KMS-11 (cell line): Measurements from ENCODE around the gene CFAP47.

Source experiments
- H2AFZ ChIP-seq: fragments of 200-600 bp; sonication (generic); 2 replicates; pipeline ENCODE4 v1.6.1; 2016; ENCODE audit warnings: antibody characterized with exemption, mixed run types, low read depth
- H3K27ac ChIP-seq: fragments of 200-600 bp; sonication (generic); 2 replicates; pipeline ENCODE4 v1.6.1; 2016; ENCODE audit warnings: mild to moderate bottlenecking, mixed run types
- H3K27me3 ChIP-seq: fragments of 200-600 bp; sonication (generic); 2 replicates; pipeline ENCODE4 v1.6.1; 2017; ENCODE audit warnings: mild to moderate bottlenecking, low read depth, mixed run types, moderate library complexity; ENCODE audit not compliant: insufficient read depth
- H3K36me3 ChIP-seq: fragments of 200-600 bp; sonication (generic); 2 replicates; pipeline ENCODE4 v1.6.1; 2017; ENCODE audit warnings: mild to moderate bottlenecking, mixed run types; ENCODE audit not compliant: insufficient read depth
- H3K4me1 ChIP-seq: fragments of 200-600 bp; sonication (generic); 2 replicates; pipeline ENCODE4 v1.6.1; 2016; ENCODE audit warnings: mild to moderate bottlenecking, low read depth, mixed run types; ENCODE audit not compliant: poor library complexity, severe bottlenecking
- H3K4me2 ChIP-seq: fragments of 200-600 bp; sonication (generic); 2 replicates; pipeline ENCODE4 v1.7.0; 2016; ENCODE audit warnings: mild to moderate bottlenecking, mixed run types
- H3K4me3 ChIP-seq: fragments of 200-600 bp; sonication (generic); IDR thresholded peaks from 2 replicates; pipeline ENCODE4 v1.6.1; 2017; ENCODE audit warnings: low read depth, low read length, mixed read lengths; ENCODE audit not compliant: insufficient read depth
- H3K79me2 ChIP-seq: fragments of 200-600 bp; sonication (generic); 2 replicates; pipeline ENCODE4 v1.6.1; 2016; ENCODE audit warnings: low read depth, mixed run types; ENCODE audit not compliant: insufficient read depth
- H3K9ac ChIP-seq: fragments of 200-600 bp; sonication (generic); 2 replicates; pipeline ENCODE4 v1.6.1; 2016; ENCODE audit warnings: mild to moderate bottlenecking, mixed run types
- H4K20me1 ChIP-seq: fragments of 200-600 bp; sonication (generic); 2 replicates; pipeline ENCODE4 v1.6.1; 2016; ENCODE audit warnings: mild to moderate bottlenecking, mixed run types; ENCODE audit not compliant: insufficient read depth
- TF ChIP-seq, protein P1 (sequence below): fragments of 200-600 bp; sonication (generic); conservative IDR thresholded peaks from 2 replicates; pipeline ENCODE4 v1.6.1; 2017; ENCODE audit warnings: low read depth, mild to moderate bottlenecking, antibody characterized with exemption, low read length, moderate library complexity, mixed read lengths

Gene CFAP47

DNA sequence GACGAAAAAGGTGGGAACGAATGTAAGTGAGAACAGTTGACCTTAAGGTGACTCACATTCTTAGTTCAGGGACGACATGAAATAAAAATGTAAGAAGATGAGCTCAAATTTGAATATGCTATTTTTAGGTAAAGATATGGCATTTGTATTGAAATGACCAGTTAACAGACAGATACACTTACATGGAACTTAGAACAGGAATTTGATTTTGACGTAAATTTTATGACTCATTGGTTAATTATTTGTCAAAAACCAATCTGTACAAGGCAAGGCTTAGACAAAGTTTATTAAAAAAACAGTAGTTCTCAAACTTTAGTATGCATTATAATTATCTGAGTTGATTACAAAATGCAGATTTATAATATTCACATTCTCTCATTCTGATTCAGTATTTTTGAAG is 469.4 kb downstream of the CFAP47 start:
- Histone ChIP-seq H2AFZ (no peak overlapping the region), H3K27me3 (no peaks in the 10 kb centered on the region), H3K4me3 (no peak overlapping the region), H3K79me2 (no peaks in the 10 kb centered on the region), H4K20me1 (no peaks in the 10 kb centered on the region), H3K4me1 (no peaks in the 10 kb centered on the region), H3K9ac (no peak overlapping the region), H3K4me2 (no peak overlapping the region), H3K36me3 (no peaks in the 10 kb centered on the region), H3K27ac (no peak overlapping the region)
- TF ChIP-seq, protein P1, sequence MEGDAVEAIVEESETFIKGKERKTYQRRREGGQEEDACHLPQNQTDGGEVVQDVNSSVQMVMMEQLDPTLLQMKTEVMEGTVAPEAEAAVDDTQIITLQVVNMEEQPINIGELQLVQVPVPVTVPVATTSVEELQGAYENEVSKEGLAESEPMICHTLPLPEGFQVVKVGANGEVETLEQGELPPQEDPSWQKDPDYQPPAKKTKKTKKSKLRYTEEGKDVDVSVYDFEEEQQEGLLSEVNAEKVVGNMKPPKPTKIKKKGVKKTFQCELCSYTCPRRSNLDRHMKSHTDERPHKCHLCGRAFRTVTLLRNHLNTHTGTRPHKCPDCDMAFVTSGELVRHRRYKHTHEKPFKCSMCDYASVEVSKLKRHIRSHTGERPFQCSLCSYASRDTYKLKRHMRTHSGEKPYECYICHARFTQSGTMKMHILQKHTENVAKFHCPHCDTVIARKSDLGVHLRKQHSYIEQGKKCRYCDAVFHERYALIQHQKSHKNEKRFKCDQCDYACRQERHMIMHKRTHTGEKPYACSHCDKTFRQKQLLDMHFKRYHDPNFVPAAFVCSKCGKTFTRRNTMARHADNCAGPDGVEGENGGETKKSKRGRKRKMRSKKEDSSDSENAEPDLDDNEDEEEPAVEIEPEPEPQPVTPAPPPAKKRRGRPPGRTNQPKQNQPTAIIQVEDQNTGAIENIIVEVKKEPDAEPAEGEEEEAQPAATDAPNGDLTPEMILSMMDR = no peak

DNA sequence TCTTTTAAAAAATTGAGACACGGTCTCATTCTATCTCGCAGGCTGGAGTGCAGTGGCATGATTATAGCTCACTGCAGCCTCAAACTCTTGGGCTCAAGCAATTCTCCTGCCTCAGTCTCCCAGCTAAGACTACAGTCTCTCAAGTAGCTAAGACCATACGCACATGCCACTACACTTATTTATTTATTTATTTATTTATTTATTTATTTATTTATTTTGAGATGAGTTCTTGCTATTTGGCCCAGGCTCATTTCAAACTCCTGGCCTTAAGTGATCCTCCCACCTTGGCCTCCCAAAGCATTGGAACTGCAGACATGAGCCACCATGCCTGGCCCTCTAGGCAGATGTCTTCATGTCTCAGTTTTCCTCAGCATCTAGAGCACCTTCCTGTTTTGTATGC is 482.2 kb downstream of the CFAP47 start:
- TF ChIP-seq, protein P1 = no peak
- Histone ChIP-seq H3K4me2 (no peak overlapping the region), H3K27ac (no peak overlapping the region), H4K20me1 (no peaks in the 10 kb centered on the region), H3K27me3 (no peaks in the 10 kb centered on the region), H3K4me3 (no peak overlapping the region), H3K4me1 (no peaks in the 10 kb centered on the region), H3K36me3 (no peaks in the 10 kb centered on the region), H3K79me2 (no peaks in the 10 kb centered on the region), H2AFZ (no peak overlapping the region), H3K9ac (no peak overlapping the region)

DNA sequence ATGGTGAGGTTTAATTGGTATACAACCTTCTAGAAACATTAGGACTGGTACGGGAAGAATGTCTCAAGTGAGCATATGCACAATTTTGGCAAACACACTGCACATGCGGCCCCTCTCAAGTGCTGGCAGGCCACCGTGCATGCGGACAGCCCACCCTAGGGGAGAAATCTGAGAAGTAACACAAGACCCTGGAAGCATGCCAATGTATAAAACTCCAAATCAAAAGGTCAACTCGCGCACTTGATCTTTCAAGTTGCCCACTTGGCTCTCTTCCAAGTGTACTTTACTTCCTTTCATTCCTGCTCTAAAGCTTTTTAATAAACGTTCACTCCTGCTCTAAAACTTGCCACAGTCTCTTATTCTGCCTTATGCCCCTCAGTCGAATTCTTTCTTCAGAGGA is 488.3 kb downstream of the CFAP47 start:
- H3K4me2 ChIP-seq = no peak overlapping the region
- H4K20me1 ChIP-seq = no peaks in the 10 kb centered on the region
- H3K4me1 ChIP-seq = no peaks in the 10 kb centered on the region
- no peaks in the 10 kb centered on the region for H3K27me3 ChIP-seq
- H3K4me3 ChIP-seq = no peak overlapping the region
- H3K27ac ChIP-seq = no peak overlapping the region
- H3K36me3 ChIP-seq = no peaks in the 10 kb centered on the region
- no peak overlapping the region for H2AFZ ChIP-seq
- no peak overlapping the region for H3K9ac ChIP-seq
- no peaks in the 10 kb centered on the region for H3K79me2 ChIP-seq
- TF ChIP-seq, protein P1 = no peak

DNA sequence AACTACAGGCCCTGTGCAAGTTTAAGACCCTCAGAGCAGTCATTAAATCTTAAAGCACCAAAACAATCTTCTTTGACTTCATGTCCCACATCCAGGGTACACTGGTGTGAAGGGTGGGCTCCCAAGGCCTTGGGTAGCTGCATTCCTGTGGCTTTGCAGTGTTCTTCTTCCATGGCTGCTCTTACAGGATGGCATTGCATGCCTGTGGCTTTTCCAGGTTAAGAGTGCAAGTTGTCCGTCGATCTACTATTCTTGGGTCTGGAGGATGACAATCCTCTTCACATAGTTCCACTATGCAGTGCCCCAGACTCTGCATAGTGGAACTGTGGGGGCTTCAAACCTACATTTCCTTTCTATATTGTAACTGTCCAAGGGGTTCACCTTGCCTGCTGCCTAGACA is 494.5 kb downstream of the CFAP47 start:
- TF ChIP-seq, protein P1 = no peak
- Histone ChIP-seq H4K20me1 (no peaks in the 10 kb centered on the region), H3K36me3 (no peaks in the 10 kb centered on the region), H3K4me1 (no peaks in the 10 kb centered on the region), H3K9ac (no peak overlapping the region), H3K4me3 (no peak overlapping the region), H3K27ac (no peak overlapping the region), H3K79me2 (no peaks in the 10 kb centered on the region), H3K27me3 (no peaks in the 10 kb centered on the region), H3K4me2 (no peak overlapping the region), H2AFZ (no peak overlapping the region)
